Activated CD4-positive, alpha-beta T cell treated with anti-CD3 and anti-CD28 coated beads, Interleukin-2, Interleukin-6, amounts not matched to agents 100 ng/mL and 50 ng/mL, durations not matched to agents 16 hours and 8 hours (primary cell): ENCODE results near the gene PNLDC1.
"Not testable (repeated sequence)": the region's sequence is repeated elsewhere in the genome, so short reads cannot be mapped to it uniquely, and the experiment has no call there.

Experiments used
- DNase-seq: peaks from one replicate; pipeline ENCODE4 v3.0.0-alpha.2; 2020

PNLDC1 gene

GRCh38 chr6:159821726-159822125 is 21.6 kb downstream of the PNLDC1 start:
- DNase-seq, result no peak

DNA sequence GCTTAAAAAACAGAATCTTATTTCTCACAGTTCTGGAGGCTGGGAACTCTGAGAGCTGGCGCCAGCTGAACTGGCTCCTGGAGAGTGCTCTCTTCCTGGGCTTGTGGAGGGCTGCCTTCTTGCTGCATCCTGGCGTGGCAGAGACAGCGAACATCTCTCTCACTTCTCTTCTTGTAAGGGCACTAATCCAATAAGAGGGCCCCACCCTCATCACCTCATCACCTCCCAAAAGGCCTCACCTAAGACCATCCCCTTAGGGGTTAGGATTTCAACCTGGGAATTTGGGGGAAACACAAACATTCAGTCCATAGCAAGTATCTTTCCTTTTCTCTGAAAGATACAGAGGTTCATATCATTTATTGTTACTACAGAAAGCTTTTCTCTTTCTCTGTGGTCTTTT is 23.9 kb downstream of the PNLDC1 start:
- DNase-seq, result no peak

DNA sequence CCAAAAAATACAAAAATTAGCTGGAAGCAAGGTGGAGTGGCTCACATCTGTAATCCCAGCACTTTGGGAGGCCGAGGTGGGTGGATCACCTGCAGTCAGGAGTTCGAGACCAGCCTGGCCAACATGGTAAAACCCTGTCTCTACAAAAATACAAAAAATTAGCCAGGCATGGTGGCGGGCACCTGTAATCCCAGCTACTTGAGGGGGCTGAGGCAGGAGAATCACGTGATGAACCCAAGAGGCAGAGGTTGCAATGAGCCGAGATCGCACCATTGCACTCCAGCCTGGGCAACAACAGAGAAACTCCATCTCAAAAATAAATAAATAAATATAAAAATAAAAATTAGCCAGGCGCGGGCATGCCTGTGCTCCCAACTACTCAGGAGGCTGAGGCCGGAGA is 24.6 kb downstream of the PNLDC1 start:
- DNase-seq, result not testable (repeated sequence)

DNA sequence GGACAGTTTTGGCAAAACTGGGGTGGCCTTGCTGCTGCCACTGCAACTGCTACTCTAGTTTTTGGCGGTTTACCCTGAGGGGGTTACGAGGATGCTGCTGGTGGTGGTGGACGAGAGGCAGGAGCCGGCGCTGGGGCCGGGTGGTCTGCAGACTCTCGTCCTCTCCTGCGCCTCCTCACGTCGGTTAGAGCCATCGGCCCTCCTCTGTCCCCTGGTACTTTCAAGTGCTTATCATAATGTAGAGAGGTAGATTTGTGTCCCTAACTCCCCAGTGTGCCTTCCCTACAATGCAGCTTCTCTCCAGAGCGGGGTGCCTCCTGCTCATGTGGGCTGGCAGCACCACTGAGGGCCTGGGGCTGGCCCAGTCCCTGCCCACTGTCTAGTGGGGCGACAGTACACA is 25.9 kb downstream of the PNLDC1 start:
- DNase-seq, result no peak

GRCh38 chr6:159826968-159827647 is 27.0 kb downstream of the PNLDC1 start:
- no peak for DNase-seq

DNA sequence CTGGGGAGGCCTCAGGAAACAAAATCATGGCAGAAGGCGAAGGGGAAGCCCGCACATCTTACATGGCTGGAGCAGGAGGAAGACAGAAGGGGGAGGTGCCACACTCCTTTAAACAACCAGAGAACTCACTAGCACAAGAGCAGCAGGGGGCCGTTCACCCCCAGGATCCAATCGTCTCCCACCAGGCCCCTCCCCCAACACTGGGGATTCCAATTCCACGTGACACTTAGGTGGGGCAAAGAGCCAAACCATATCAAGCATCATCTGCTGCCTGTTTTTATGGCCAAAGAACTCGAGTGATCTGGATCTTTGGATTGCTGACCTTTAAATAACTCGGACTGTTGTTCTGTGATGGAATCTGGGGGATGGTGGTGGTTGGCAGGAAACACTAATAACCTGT is 28.0 kb downstream of the PNLDC1 start:
- DNase-seq, result no peak

DNA sequence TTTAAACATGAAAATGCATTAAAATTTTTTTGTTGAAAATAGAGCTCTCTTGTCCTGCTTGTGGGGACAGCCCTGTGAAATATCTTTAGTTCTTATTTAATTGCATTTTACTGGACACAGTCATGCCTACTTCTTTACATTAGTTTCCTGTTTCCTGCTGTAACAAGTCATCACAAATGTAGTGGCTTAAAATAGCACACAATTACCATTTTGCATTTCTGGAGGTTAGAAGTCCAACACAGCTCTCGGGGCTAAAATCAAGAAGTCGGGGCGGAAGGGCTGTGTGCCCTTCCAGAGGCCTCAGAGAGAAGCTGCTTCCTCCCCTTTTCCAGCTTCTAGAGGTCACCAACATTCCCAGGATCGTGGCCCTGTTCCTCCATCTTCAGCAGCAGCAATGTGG is 29.4 kb downstream of the PNLDC1 start:
- no peak for DNase-seq

DNA sequence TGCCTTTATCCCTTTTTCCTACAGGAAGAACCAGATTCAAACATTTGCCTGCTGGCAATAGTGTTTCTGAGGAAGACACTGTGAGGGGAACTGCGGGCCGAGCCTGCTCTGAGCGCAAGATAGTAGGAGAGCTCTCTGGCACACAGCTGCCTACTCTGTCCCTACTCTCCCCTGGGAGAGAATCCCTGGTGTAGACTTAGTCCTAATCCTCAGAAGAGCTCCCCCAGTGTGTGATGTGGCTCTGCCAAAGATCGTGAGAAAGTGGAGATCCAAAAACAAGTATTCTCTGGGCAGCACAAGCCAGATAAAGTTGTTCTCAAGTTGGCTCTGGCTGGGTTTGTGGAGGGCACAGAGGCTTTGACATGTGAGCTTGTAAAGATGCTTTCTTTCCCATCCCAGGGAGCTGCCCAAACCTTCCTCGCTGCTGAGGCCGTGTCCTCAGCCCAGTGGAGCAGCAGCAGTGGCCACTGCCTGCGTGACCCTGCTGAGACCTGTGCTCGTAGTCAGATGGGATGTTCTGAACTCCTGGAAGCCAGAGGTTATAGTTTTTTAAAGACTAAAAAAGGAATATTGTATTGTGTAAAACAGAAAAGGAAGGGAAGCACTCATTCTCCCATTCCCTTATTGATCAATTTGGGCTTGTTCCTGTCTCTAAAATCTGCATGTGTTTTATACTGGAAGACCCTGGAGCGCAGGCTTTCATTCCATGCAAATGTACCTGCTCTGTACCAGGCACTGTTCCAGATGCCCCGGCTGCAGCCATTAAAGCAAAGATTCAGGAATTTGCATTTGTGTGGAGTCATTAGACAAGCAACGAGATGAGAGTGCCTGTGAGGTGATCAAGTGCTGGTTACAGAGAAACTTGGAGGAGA is 30.7 kb downstream of the PNLDC1 start:
- DNase-seq, result no peak

DNA sequence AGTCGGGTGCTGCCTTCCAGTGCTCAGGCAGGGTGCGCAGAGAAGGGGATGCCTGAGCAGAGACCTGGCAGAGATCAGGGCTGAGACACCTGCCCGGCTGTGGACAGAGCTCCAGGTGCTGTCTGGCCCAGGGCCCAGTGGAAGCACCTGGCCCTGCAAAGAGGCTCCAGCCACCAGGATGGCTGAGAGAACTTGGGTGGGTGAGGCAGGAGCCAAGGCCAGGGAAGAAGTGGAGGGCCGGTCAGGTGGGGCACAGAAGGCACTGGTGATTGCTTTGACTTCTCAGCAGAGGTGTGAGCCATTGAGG is 31.2 kb downstream of the PNLDC1 start:
- no peak for DNase-seq

DNA sequence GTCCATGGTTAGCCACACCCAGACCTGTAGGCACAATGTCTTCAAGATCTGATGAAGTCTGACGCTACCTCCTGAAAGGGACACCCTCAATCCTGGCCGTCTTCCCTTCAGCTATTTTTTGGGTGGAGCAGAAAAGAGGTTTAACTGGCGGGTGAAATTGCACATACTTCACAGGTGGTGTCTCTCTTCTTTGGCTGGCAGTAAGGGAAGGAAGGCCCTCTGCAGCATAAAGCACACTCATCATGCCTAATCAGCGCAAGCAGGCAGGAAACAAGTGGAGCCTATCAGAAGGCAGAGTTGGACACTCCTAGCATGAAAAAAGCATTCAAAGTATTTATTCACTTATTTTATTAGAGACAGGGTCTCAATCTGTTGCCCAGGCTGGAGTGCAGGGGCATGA is 32.9 kb downstream of the PNLDC1 start:
- no peak for DNase-seq

- no peak for DNase-seq
Measured at GRCh38 chr6:159833556-159833955, 33.5 kb downstream of the PNLDC1 start.

- DNase-seq, result no peak
Measured at GRCh38 chr6:159833997-159834603, 34.0 kb downstream of the PNLDC1 start.

DNA sequence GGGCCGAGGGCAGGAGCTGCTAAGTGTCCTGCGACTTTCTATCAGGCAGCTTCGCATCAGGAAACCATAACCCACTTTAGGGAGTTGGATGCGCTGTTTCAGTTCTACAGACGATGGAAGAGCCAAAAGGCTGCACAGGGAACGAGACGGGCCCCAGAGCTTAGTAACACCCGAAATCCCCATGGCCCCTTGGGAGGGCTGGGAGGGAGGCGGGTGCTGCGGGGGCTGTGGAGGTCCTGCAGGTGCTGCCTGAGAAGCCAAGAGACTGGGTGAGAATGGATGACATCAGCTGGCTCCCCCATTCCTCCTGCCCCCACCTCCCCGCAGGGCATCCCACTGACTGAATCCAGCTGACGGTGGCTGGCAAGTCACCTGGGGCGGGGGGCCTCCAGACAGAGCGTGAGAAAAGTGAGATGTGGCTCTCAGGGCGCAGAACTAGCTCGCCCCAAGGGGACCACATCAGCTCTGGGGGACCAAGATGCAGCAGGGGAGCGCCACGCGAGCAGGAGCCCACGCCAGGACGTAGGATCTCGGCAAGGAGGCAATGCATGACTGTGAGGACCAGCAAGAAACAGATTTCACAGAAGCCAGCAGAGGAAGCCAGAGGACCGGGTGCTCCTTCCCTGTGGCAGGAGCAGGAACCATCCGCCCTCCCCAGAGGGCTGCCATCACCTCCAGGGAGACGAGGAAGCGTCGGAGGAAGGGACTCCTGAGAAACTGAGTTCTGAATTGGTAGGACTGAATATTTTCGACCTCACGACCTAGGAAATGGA is 36.8 kb downstream of the PNLDC1 start:
- DNase-seq, result no peak

DNA sequence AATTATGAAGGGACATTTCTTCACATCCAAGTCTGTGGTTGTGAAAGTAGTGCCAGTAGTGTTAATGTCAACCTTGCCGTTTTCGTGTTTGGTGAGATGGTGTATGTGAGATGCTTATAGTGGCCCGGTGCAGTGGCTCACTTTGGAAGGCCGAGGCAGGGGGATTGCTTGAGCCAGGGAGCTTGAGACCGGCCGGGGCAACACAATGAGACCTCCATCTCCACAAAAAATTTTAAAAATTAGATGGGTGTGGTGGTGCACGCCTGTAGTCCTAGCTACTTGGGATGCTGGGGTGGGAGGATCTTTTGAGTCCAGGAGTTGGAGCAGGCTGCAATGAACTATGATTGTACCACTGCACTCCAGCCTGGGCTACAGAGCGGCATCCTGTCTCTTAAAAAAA is 37.4 kb downstream of the PNLDC1 start:
- no peak for DNase-seq

DNA sequence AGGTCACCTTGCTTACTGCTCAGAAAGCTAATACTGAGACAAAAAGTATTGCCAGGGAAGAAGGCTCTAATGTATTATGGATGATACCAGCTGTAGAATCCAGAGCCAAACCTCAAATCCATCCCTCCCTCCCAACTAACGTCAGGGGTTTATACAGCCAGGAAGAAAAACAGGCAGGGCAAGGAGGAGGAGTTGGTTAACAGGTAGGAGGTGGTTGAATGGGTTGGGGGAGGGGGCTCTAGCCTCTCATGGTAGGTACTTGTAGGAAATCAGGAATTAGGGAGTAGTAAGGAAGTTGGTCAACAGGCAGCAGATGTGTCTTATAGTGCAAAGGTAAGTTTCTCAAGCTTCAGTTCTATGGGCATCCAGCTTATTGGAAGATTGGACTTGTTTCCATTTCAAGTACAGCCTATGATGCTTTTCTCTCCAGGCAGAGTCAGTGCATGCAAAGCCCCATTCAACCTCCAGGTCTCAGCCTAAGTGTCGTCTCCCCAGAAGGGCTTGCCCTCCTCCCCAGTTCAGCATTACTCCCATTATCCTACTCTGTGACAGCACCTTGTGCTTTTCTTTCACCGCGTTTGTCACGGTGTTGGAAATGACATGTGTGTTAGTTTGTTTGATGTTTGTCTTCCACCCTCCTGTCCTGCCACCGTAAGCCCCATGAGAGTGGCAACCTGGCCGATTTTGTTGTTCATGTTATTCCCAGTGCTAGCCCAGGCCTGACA is 38.1 kb downstream of the PNLDC1 start:
- DNase-seq, result no peak

DNA sequence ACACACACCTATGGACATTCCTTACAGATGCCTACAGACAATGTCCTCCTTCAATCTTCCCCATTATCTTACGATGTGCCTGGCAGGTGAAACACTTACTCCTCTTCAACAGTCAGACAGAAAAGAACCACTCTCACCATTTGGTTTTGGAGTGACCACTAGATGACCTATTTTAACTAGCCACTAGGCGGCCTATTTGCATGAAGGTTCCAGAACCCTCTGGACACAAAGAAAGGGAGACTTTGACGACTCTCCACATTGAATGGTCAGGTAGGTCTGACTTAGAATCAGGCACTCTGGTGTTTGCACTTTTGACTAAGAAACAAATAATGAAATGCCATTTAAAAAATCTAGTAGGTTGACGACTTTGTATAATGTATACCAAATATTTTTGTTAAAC is 42.0 kb downstream of the PNLDC1 start:
- no peak for DNase-seq

DNA sequence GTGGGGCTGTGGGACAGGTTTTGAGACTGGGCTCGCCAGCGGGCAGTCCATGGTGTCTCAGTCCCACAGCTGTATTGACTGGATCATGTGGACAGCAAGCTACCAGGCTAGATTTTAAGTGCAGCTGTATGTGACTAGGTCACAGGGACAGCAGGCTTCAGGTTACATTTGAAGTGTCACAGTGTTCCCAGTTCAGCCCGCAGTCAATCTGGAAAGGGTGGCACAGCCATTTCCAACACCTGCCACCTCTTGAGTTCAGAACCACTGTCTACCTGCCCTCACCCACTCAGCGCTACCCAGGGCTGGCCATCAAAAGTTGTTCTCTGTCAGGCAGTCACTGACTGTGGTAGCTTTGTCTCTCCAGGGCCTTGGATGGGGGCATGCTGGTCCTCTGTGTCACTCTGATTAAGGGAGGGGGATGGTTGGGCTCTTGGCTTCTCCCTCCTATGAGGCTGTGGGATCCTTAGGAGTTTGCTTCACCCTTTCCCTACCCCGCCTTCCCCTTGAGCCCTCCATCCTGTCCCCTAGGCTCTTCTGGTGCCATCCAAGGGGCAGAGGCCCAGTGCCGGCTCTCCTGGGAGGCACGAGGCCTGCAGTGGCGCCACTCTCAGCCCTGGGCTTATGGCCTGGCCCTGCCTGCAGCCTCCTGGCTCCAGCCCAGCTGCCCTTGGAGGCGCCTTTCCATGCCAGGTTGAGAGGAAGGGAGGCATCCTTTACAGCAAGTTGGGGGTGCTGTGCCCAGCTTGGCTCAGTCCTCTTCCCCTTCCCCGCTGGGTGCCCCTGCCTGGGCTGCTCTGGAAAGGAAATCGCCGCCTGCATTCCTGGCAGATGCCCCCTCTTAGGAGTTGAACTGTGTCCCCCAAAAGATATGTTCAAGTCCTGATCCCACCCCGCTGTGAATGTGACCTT is 44.9 kb downstream of the PNLDC1 start:
- no peak for DNase-seq

DNA sequence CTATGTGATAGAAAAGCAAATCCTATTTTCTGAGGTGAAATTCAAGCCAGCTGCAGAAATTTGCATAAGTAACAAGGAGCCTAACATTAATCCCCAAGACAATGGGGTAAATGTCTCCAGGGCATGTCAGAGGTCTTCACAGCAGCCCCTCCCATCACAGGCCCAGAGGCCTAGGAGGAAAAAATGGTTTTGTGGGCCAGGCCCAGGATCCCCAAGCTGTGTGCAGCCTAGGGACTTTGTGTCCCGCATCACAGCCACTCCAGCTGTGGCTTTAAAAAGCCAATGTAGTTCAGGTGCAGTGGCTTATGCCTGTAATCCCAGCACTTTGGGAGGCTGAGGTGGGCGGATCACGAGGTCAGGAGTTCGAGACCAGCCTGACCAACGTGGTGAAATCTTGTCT is 48.5 kb downstream of the PNLDC1 start:
- not testable (repeated sequence) for DNase-seq

- not testable (repeated sequence) for DNase-seq
Measured at GRCh38 chr6:159849851-159850250, 49.8 kb downstream of the PNLDC1 start.

DNA sequence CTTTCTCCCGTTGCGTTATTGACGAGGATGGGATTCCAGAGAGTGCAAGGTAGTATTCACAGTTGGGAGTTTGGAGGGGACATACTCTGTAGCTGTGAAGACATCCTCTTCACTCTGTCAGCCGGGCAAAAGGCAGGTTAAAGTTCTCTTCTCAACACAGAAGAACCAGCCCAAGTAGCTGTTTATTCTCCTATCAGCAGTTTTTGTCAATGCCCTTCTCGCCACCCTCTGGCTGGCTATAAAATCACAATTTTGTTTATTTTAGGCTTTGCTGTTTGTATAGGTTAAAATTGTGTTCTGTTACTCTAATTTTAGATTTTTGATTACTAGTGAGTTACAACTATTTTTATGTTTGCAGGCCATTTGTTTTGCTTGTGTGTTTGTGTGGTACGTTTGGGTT is 52.8 kb downstream of the PNLDC1 start:
- peak; percentile 3 for DNase-seq

DNA sequence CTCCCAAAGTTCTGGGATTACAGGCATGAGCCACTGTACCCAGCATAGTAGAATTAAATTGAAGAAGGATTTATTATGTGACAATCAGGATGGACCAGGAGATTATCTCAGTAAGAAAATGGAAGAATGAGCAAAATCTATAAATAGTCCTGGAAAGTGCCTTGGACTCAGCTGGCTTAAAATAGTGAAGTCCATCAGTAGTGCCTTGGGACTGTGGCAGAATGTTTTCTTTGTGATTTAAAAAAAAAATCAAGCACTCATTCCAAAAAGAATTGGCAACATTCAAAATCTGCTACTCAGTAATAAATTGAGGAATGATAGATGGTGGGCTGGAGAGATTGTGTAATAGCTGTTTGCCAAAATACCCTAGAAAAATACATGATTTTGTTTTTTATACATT is 53.7 kb downstream of the PNLDC1 start:
- DNase-seq, result no peak

GRCh38 chr6:159854959-159855358 is 54.9 kb downstream of the PNLDC1 start:
- DNase-seq, result no peak
